GM12891 (cell line): ENCODE data around the gene PPM1A.

Experiments
- PAX5 ChIP-seq: IDR thresholded peaks from 2 replicates; pipeline ENCODE4 v1.6.1; 2011; ENCODE audit warnings: low read length, moderate library complexity, mild to moderate bottlenecking; ENCODE audit not compliant: insufficient read depth, severe bottlenecking
- POLR2A ChIP-seq: IDR thresholded peaks from 2 replicates; pipeline ENCODE4 v1.6.1; 2011; ENCODE audit warnings: low read depth, low read length, control low read depth
- POLR2AphosphoS5 ChIP-seq: IDR thresholded peaks from 2 replicates; pipeline ENCODE4 v1.6.1; 2011; ENCODE audit warnings: low read depth, low read length, control low read depth
- POU2F2 ChIP-seq: IDR thresholded peaks from 2 replicates; pipeline ENCODE4 v1.6.1; 2011; ENCODE audit warnings: low read depth, mild to moderate bottlenecking, control low read depth, low read length, moderate library complexity
- TAF1 ChIP-seq: IDR thresholded peaks from 2 replicates; pipeline ENCODE4 v1.6.1; 2011; ENCODE audit warnings: low read depth, low read length, control low read depth

DNA sequence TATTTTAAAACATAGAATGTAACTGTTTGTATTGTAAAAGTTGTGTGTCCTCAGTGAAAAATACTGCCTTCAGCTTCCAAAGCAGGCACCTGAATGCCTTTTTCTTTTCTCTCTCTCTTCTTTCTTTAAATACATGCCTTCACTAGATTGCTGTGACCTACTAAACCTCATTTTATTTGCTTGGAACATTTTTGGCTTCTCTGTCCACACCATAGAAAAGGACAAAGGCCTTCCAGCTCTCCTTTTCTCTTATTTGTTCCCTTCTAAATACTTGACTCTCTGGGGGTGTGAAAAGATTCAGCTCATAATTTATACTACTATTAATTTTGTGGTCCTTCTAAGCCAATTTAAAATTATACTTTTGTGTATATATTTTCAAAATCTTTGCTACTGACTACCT lies 38.4 kb downstream of the PPM1A start:
- TF ChIP-seq POLR2A (no peak), POLR2AphosphoS5 (no peak), TAF1 (no peak), POU2F2 (no peak), PAX5 (no peak)
